Liver (tissue), 3 donors: ENCODE data around the gene C3orf18.
A peak's percentile ranks its signal among the peaks of the same experiment; 100 is the strongest.

Experiments used
- CTCF ChIP-seq: fragments of 150-350 bp; IDR thresholded peaks from 2 replicates; pipeline ENCODE4 v1.5.1; 2017; ENCODE audit warnings: improper control_type of control experiment, low read depth, low read length; ENCODE audit not compliant: missing input control
- HNF4A ChIP-seq, 2 donors: conservative IDR thresholded peaks; 2 replicates each; pipeline ENCODE4 v1.6.1; 2016; ENCODE audit warnings: antibody characterized with exemption in 2 of 2, mild to moderate bottlenecking in 2 of 2
- RAD21 ChIP-seq, 2 donors: IDR thresholded peaks; 2 replicates each; pipeline ENCODE4 v1.6.1; 2016; ENCODE audit warnings: antibody characterized with exemption in 2 of 2, mild to moderate bottlenecking in 2 of 2
- donor health status: healthy.
- donor health status: healthy.

- TF ChIP-seq CTCF (peak; percentile 99), HNF4A (conservative IDR thresholded peaks at IDR 0.05) (no peak), RAD21 (IDR thresholded peaks at IDR 0.05) (peak; percentile 99)
Observed at GRCh38 chr3:50616003-50616769, 48.6 kb upstream of the C3orf18 start.
